Activated CD4-positive, alpha-beta T cell treated with anti-CD3 and anti-CD28 coated beads for 48 hours (primary cell): ENCODE measurements around the gene TBC1D2.

ENCODE experiments used
- DNase-seq: peaks from one replicate; pipeline ENCODE4 v3.0.0-alpha.2; 2020

The TBC1D2 gene

GRCh38 chr9:98236901-98237487, 18.5 kb downstream of the TBC1D2 start:
- no peak for DNase-seq

GRCh38 chr9:98235126-98235525, 20.3 kb downstream of the TBC1D2 start:
- DNase-seq, result no peak

GRCh38 chr9:98234245-98234825, 21.1 kb downstream of the TBC1D2 start:
- no peak for DNase-seq

GRCh38 chr9:98232926-98233325, 22.5 kb downstream of the TBC1D2 start:
- DNase-seq, result no peak

GRCh38 chr9:98231770-98232478, 23.5 kb downstream of the TBC1D2 start:
- DNase-seq, result no peak

- no peak for DNase-seq
These were observed 24.7 kb downstream of the TBC1D2 start for GRCh38 chr9:98230789-98231188.

- no peak for DNase-seq
These were observed 25.1 kb downstream of the TBC1D2 start for GRCh38 chr9:98230304-98230703.

- DNase-seq, result no peak
These were observed 25.8 kb downstream of the TBC1D2 start for GRCh38 chr9:98229620-98230019.

GRCh38 chr9:98229090-98229395, 26.4 kb downstream of the TBC1D2 start:
- DNase-seq, result no peak

- DNase-seq, result no peak
These were observed 26.9 kb downstream of the TBC1D2 start for GRCh38 chr9:98228392-98229089.

GRCh38 chr9:98227883-98228282, 27.6 kb downstream of the TBC1D2 start:
- no peak for DNase-seq

GRCh38 chr9:98226957-98227356, 28.5 kb downstream of the TBC1D2 start:
- DNase-seq, result no peak

GRCh38 chr9:98226516-98226915, 28.9 kb downstream of the TBC1D2 start:
- no peak for DNase-seq

- DNase-seq, result no peak
These were observed 30.4 kb downstream of the TBC1D2 start for GRCh38 chr9:98225015-98225442.

- no peak for DNase-seq
These were observed 32.4 kb downstream of the TBC1D2 start for GRCh38 chr9:98222885-98223691.

GRCh38 chr9:98220911-98221310, 34.5 kb downstream of the TBC1D2 start:
- no peak for DNase-seq

GRCh38 chr9:98219794-98220370, 35.6 kb downstream of the TBC1D2 start:
- DNase-seq, result no peak

GRCh38 chr9:98219364-98219716, 36.1 kb downstream of the TBC1D2 start:
- DNase-seq, result no peak

- no peak for DNase-seq
These were observed 36.7 kb downstream of the TBC1D2 start for GRCh38 chr9:98218562-98219363.

- DNase-seq, result no peak
These were observed 38.2 kb downstream of the TBC1D2 start for GRCh38 chr9:98217255-98217654.

GRCh38 chr9:98216391-98216790, 39.1 kb downstream of the TBC1D2 start:
- no peak for DNase-seq

- no peak for DNase-seq
These were observed 39.6 kb downstream of the TBC1D2 start for GRCh38 chr9:98215821-98216220.
